Loucy (cell line): ENCODE data around the gene CTNNBL1.

ENCODE experiments used
- H2AFZ ChIP-seq: fragments of 200-600 bp; sonication (generic); 2 replicates; pipeline ENCODE4 v1.6.0; 2016; ENCODE audit warnings: antibody characterized with exemption, mild to moderate bottlenecking, low read length, moderate library complexity
- H3F3A ChIP-seq: fragments of 200-600 bp; 2 replicates; pipeline ENCODE4 v1.6.0; 2016; ENCODE audit warnings: antibody characterized with exemption, low read depth, mild to moderate bottlenecking
- H3K27me3 ChIP-seq: fragments of 200-600 bp; sonication (generic); 2 replicates; pipeline ENCODE4 v1.6.1; 2014; ENCODE audit warnings: low read length, mild to moderate bottlenecking; ENCODE audit not compliant: insufficient read depth, poor library complexity, severe bottlenecking
- H3K36me3 ChIP-seq: fragments of 200-600 bp; sonication (generic); 2 replicates; pipeline ENCODE4 v1.6.1; 2016; ENCODE audit warnings: low read length; ENCODE audit not compliant: insufficient read depth
- H3K4me1 ChIP-seq: fragments of 200-600 bp; sonication (generic); 2 replicates; pipeline ENCODE4 v1.5.1; 2014; ENCODE audit warnings: low read length, mild to moderate bottlenecking; ENCODE audit not compliant: insufficient read depth, poor library complexity, severe bottlenecking
- H3K4me2 ChIP-seq: fragments of 200-600 bp; sonication (generic); 2 replicates; pipeline ENCODE4 v1.6.0; 2014; ENCODE audit warnings: antibody characterized with exemption, low read length, low read depth, mild to moderate bottlenecking; ENCODE audit not compliant: poor library complexity, severe bottlenecking
- H3K4me3 ChIP-seq: fragments of 200-600 bp; sonication (generic); 2 replicates; pipeline ENCODE4 v1.5.1; 2014; ENCODE audit warnings: low read length, mild to moderate bottlenecking, mixed read lengths; ENCODE audit not compliant: poor library complexity, severe bottlenecking
- H3K79me2 ChIP-seq: fragments of 200-600 bp; sonication (generic); 2 replicates; pipeline ENCODE4 v1.6.1; 2014; ENCODE audit warnings: low read length; ENCODE audit not compliant: insufficient read depth
- H3K9ac ChIP-seq: fragments of 200-600 bp; sonication (generic); 2 replicates; pipeline ENCODE4 v1.6.0; 2014; ENCODE audit warnings: mild to moderate bottlenecking, low read depth, low read length, moderate library complexity; ENCODE audit not compliant: poor library complexity, severe bottlenecking
- H3K9me2 ChIP-seq: fragments of 200-600 bp; sonication (generic); replicated peaks from 2 replicates; pipeline ENCODE4 v1.6.1; 2016; ENCODE audit warnings: low read depth, low read length, mixed read lengths
- H3K9me3 ChIP-seq: fragments of 200-600 bp; sonication (generic); 2 replicates; pipeline ENCODE4 v1.6.1; 2014; ENCODE audit warnings: mild to moderate bottlenecking, antibody characterized with exemption, low read length, low read depth; ENCODE audit not compliant: insufficient read depth
- H4K20me1 ChIP-seq: fragments of 200-600 bp; sonication (generic); 2 replicates; pipeline ENCODE4 v1.6.0; 2014; ENCODE audit warnings: antibody characterized with exemption, low read length, mild to moderate bottlenecking; ENCODE audit not compliant: insufficient read depth, poor library complexity, severe bottlenecking
- EZH2phosphoT487 ChIP-seq: fragments of 200-600 bp; IDR thresholded peaks from 2 replicates; pipeline ENCODE4 v1.6.1; 2018; ENCODE audit warnings: antibody characterized with exemption, mild to moderate bottlenecking, moderate library complexity, borderline replicate concordance
- TF ChIP-seq, protein P1 (sequence below): fragments of 200-600 bp; sonication (generic); conservative IDR thresholded peaks from 2 replicates; pipeline ENCODE4 v1.5.1; 2014; ENCODE audit warnings: mild to moderate bottlenecking, antibody characterized with exemption, low read length

CTNNBL1 gene

DNA sequence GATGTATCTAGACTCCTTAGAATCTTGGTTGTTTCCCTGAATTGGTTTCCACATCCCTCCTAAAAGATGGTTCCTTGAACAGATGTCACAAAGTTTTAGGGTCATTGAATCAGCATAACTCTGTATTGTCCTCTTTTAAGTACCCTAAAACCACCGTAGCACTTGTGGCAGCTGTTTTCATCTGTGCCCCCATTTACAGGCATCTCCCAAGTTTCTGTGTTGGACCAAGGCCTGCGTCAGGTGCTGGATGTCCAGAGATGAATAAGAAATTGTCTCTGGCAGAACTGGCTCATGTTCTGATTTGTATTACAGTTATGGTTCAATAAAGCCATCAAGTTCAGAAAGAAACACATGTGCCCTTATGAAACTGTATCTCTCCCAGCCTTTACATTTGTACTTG lies 48.3 kb downstream of the CTNNBL1 start:
- no peak for TF ChIP-seq EZH2phosphoT487
- TF ChIP-seq, protein P1, sequence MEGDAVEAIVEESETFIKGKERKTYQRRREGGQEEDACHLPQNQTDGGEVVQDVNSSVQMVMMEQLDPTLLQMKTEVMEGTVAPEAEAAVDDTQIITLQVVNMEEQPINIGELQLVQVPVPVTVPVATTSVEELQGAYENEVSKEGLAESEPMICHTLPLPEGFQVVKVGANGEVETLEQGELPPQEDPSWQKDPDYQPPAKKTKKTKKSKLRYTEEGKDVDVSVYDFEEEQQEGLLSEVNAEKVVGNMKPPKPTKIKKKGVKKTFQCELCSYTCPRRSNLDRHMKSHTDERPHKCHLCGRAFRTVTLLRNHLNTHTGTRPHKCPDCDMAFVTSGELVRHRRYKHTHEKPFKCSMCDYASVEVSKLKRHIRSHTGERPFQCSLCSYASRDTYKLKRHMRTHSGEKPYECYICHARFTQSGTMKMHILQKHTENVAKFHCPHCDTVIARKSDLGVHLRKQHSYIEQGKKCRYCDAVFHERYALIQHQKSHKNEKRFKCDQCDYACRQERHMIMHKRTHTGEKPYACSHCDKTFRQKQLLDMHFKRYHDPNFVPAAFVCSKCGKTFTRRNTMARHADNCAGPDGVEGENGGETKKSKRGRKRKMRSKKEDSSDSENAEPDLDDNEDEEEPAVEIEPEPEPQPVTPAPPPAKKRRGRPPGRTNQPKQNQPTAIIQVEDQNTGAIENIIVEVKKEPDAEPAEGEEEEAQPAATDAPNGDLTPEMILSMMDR, result no peak
- Histone ChIP-seq H3K79me2 (peaks cover 34% of the 10 kb centered on the region), H3K9ac (no peak overlapping the region), H3F3A (0 out of 2 replicates have a peak, but pooled peaks cover 3% of the 10 kb centered on the region), H3K4me3 (no peak overlapping the region), H3K36me3 (peaks cover 42% of the 10 kb centered on the region), H3K4me1 (peaks cover 33% of the 10 kb centered on the region), H2AFZ (no peak overlapping the region), H3K9me2 (no peaks in the 10 kb centered on the region), H3K27me3 (no peaks in the 10 kb centered on the region), H3K9me3 (no peaks in the 10 kb centered on the region), H3K4me2 (no peak overlapping the region), H4K20me1 (no peaks in the 10 kb centered on the region)

DNA sequence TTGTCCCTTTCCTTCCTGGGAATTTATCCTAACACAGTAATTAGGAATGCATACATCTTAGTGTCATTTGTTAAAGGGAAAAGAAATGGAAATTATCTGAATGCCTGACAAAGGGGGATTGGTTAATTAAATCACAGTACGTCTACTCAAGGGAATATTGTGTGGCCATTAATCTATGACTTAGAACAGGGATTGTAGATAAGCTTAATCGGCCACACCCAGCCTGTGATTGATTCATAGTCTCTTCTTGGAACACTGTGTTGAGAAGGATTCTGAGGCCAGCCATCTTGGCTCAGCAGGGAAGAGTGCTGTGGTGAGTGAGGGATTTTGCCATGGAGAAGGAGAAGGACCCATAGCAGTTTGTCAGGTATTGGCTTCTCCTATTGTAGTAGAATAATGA lies 50.5 kb downstream of the CTNNBL1 start:
- Histone ChIP-seq H3K4me1 (peaks cover 39% of the 10 kb centered on the region), H3K36me3 (peaks cover 36% of the 10 kb centered on the region; the same call in 1 of the 2 replicates), H3K9ac (no peak overlapping the region), H3K4me2 (peak overlapping the region; percentile 63), H3F3A (peaks cover 3% of the 10 kb centered on the region; the same call in 1 of the 2 replicates), H3K9me3 (no peaks in the 10 kb centered on the region), H2AFZ (no peak overlapping the region), H4K20me1 (no peaks in the 10 kb centered on the region), H3K9me2 (no peaks in the 10 kb centered on the region), H3K4me3 (peak overlapping the region; percentile 57), H3K79me2 (peaks cover 46% of the 10 kb centered on the region), H3K27me3 (no peaks in the 10 kb centered on the region)
- no peak for TF ChIP-seq EZH2phosphoT487
- TF ChIP-seq, protein P1, result no peak

DNA sequence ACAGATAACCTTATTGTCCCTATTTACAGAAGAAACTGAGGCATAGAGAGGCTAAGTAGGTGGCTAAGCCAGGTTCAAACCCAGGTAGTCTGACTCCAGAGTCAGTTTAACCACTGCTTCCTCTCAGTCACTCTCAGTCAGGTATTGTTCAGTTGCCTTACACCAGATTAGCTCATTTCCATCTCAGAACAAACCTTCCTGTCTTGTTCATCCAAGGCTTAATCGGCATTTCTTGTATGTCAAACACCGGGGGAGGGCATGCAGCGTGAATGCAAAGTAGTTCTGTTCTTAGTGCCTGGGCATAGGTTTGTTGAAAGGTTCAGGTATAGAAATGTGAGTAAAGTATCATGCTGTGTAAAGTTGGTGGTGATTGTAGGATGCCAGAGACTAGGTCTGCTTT lies 51.7 kb downstream of the CTNNBL1 start:
- H3K4me3 ChIP-seq, result peak overlapping the region; percentile 57
- no peaks in the 10 kb centered on the region for H3K9me3 ChIP-seq
- H3K9ac ChIP-seq, result peak overlapping the region; percentile 53
- TF ChIP-seq, protein P1, result no peak
- TF ChIP-seq EZH2phosphoT487, result no peak
- H4K20me1 ChIP-seq, result no peaks in the 10 kb centered on the region
- H3K79me2 ChIP-seq, result peaks cover 46% of the 10 kb centered on the region
- H3K36me3 ChIP-seq, result peaks cover 25% of the 10 kb centered on the region; the same call in 1 of the 2 replicates
- no peak overlapping the region for H2AFZ ChIP-seq
- no peaks in the 10 kb centered on the region for H3K9me2 ChIP-seq
- H3K27me3 ChIP-seq, result no peaks in the 10 kb centered on the region
- H3F3A ChIP-seq, result peaks cover 10% of the 10 kb centered on the region; the same call in 1 of the 2 replicates
- H3K4me1 ChIP-seq, result peaks cover 51% of the 10 kb centered on the region
- peak overlapping the region; percentile 63 for H3K4me2 ChIP-seq
